Activated CD4-positive, alpha-beta T cell treated with anti-CD3 and anti-CD28 coated beads for 24 hours (primary cell): ENCODE results near the gene CHST11.

Experiments
- DNase-seq, 2 donors: peaks; one replicate each; pipeline ENCODE4 v3.0.0-alpha.2; 2020; ENCODE audit warnings: low read depth in 2 of 2

The CHST11 gene

GRCh38 chr12:104456417-104456949, at the start of gene CHST11:
CHST11 (plus strand) TSS chr12:104456948.
- peak; percentile 55 to 64 for DNase-seq

- no peak for DNase-seq
Measured at GRCh38 chr12:104407438-104407837, 49.3 kb upstream of the CHST11 start.

GRCh38 chr12:104407922-104408321, 48.8 kb upstream of the CHST11 start:
- DNase-seq = no peak

- no peak for DNase-seq
Measured at GRCh38 chr12:104410326-104410725, 46.4 kb upstream of the CHST11 start.

- no peak for DNase-seq
Measured at GRCh38 chr12:104410786-104411185, 46.0 kb upstream of the CHST11 start.

- no peak for DNase-seq
Measured at GRCh38 chr12:104411826-104412641, 44.7 kb upstream of the CHST11 start.

GRCh38 chr12:104412681-104413080, 44.1 kb upstream of the CHST11 start:
- DNase-seq = no peak

GRCh38 chr12:104413330-104413729, 43.4 kb upstream of the CHST11 start:
- DNase-seq = no peak

GRCh38 chr12:104414581-104415341, 42.0 kb upstream of the CHST11 start:
- DNase-seq = no peak

GRCh38 chr12:104415342-104415980, 41.3 kb upstream of the CHST11 start:
- DNase-seq = no peak

GRCh38 chr12:104416136-104416535, 40.6 kb upstream of the CHST11 start:
- no peak for DNase-seq

GRCh38 chr12:104416585-104416984, 40.2 kb upstream of the CHST11 start:
- DNase-seq = no peak

GRCh38 chr12:104419717-104420116, 37.0 kb upstream of the CHST11 start:
- DNase-seq = no peak

GRCh38 chr12:104420868-104421267, 35.9 kb upstream of the CHST11 start:
- DNase-seq = no peak

- DNase-seq = no peak
Measured at GRCh38 chr12:104421343-104421742, 35.4 kb upstream of the CHST11 start.

GRCh38 chr12:104422441-104422840, 34.3 kb upstream of the CHST11 start:
- no peak for DNase-seq

GRCh38 chr12:104423273-104423672, 33.5 kb upstream of the CHST11 start:
- no peak for DNase-seq

GRCh38 chr12:104423809-104424208, 32.9 kb upstream of the CHST11 start:
- DNase-seq = no peak

- DNase-seq = no peak
Measured at GRCh38 chr12:104424955-104425354, 31.8 kb upstream of the CHST11 start.

- no peak for DNase-seq
Measured at GRCh38 chr12:104425614-104426013, 31.1 kb upstream of the CHST11 start.

- DNase-seq = no peak
Measured at GRCh38 chr12:104426926-104427546, 29.7 kb upstream of the CHST11 start.

- no peak for DNase-seq
Measured at GRCh38 chr12:104427547-104427938, 29.2 kb upstream of the CHST11 start.
